ENCODE data around the gene ADAM23.

ADAM23 gene

GRCh38 chr2:206563374-206563773 is 120.0 kb downstream of the ADAM23 start:
- WGBS, 2 experiments (ENCODE audit: insufficient coverage in 2 of 2) = 67 to 100% methylated on average over 1 of the region's 2 CpGs
- no peaks in the 10 kb centered on the region for H3K4me1 ChIP-seq (ENCODE audit: control insufficient read depth, insufficient read depth, low read length, poor library complexity, severe bottlenecking)
- H3K27ac ChIP-seq (ENCODE audit: low read depth, low read length, severe bottlenecking) = no peak overlapping the region
- H3K4me3 ChIP-seq (ENCODE audit: extremely low read depth, insufficient read depth, low read length, poor library complexity, severe bottlenecking) = no peak overlapping the region
- H3K9me3 ChIP-seq (ENCODE audit: control insufficient read depth, low read length) = no peaks in the 10 kb centered on the region
- no peaks in the 10 kb centered on the region for H3K36me3 ChIP-seq (ENCODE audit: control insufficient read depth, insufficient read depth, low read length)

GRCh38 chr2:206565666-206566065 is 122.3 kb downstream of the ADAM23 start:
- Histone ChIP-seq H3K27ac (ENCODE audit: low read depth, low read length, severe bottlenecking) (no peak overlapping the region), H3K4me1 (ENCODE audit: control insufficient read depth, insufficient read depth, low read length, poor library complexity, severe bottlenecking) (no peaks in the 10 kb centered on the region), H3K9me3 (ENCODE audit: control insufficient read depth, low read length) (no peaks in the 10 kb centered on the region), H3K36me3 (ENCODE audit: control insufficient read depth, insufficient read depth, low read length) (no peaks in the 10 kb centered on the region), H3K4me3 (ENCODE audit: extremely low read depth, insufficient read depth, low read length, poor library complexity, severe bottlenecking) (no peak overlapping the region)
- 86% methylated on average over 1 of the region's 4 CpGs; no CpG with 5 or more reads in 1 of the 2 experiments for WGBS, 2 experiments (ENCODE audit: insufficient coverage in 2 of 2)

- H3K4me1 ChIP-seq (ENCODE audit: control insufficient read depth, insufficient read depth, low read length, poor library complexity, severe bottlenecking) = no peaks in the 10 kb centered on the region
- H3K4me3 ChIP-seq (ENCODE audit: extremely low read depth, insufficient read depth, low read length, poor library complexity, severe bottlenecking) = no peak overlapping the region
- no peak overlapping the region for H3K27ac ChIP-seq (ENCODE audit: low read depth, low read length, severe bottlenecking)
- 89% methylated on average over 3 of the region's 3 CpGs; no CpG with 5 or more reads in 1 of the 2 experiments for WGBS, 2 experiments (ENCODE audit: insufficient coverage in 2 of 2)
- H3K9me3 ChIP-seq (ENCODE audit: control insufficient read depth, low read length) = no peaks in the 10 kb centered on the region
- no peaks in the 10 kb centered on the region for H3K36me3 ChIP-seq (ENCODE audit: control insufficient read depth, insufficient read depth, low read length)
Observed at GRCh38 chr2:206569470-206569869, 126.1 kb downstream of the ADAM23 start.

- no peaks in the 10 kb centered on the region for H3K4me1 ChIP-seq (ENCODE audit: control insufficient read depth, insufficient read depth, low read length, poor library complexity, severe bottlenecking)
Observed at GRCh38 chr2:206570199-206570598, 126.9 kb downstream of the ADAM23 start.

GRCh38 chr2:206572725-206573124 is 129.4 kb downstream of the ADAM23 start:
- Histone ChIP-seq H3K4me1 (ENCODE audit: control insufficient read depth, insufficient read depth, low read length, poor library complexity, severe bottlenecking) (no peaks in the 10 kb centered on the region), H3K9me3 (ENCODE audit: control insufficient read depth, low read length) (no peaks in the 10 kb centered on the region), H3K36me3 (ENCODE audit: control insufficient read depth, insufficient read depth, low read length) (no peaks in the 10 kb centered on the region), H3K27ac (ENCODE audit: low read depth, low read length, severe bottlenecking) (no peak overlapping the region), H3K4me3 (ENCODE audit: extremely low read depth, insufficient read depth, low read length, poor library complexity, severe bottlenecking) (no peak overlapping the region)
- 100% methylated on average over 2 of the region's 3 CpGs; no CpG with 5 or more reads in 1 of the 2 experiments for WGBS, 2 experiments (ENCODE audit: insufficient coverage in 2 of 2)

More at GRCh38 chr2:206570199-206570598, 126.9 kb downstream of the ADAM23 start:
- H3K9me3 ChIP-seq (ENCODE audit: control insufficient read depth, low read length) = no peaks in the 10 kb centered on the region
- H3K4me3 ChIP-seq (ENCODE audit: extremely low read depth, insufficient read depth, low read length, poor library complexity, severe bottlenecking) = no peak overlapping the region
- H3K36me3 ChIP-seq (ENCODE audit: control insufficient read depth, insufficient read depth, low read length) = no peaks in the 10 kb centered on the region
- H3K27ac ChIP-seq (ENCODE audit: low read depth, low read length, severe bottlenecking) = no peak overlapping the region

GRCh38 chr2:206573793-206574192 is 130.5 kb downstream of the ADAM23 start:
- H3K36me3 ChIP-seq (ENCODE audit: control insufficient read depth, insufficient read depth, low read length) = no peaks in the 10 kb centered on the region
- 83 to 100% methylated on average over 1 to 3 of the region's 6 CpGs for WGBS, 2 experiments (ENCODE audit: insufficient coverage in 2 of 2)
- H3K4me1 ChIP-seq (ENCODE audit: control insufficient read depth, insufficient read depth, low read length, poor library complexity, severe bottlenecking) = no peaks in the 10 kb centered on the region
- no peak overlapping the region for H3K27ac ChIP-seq (ENCODE audit: low read depth, low read length, severe bottlenecking)
- H3K9me3 ChIP-seq (ENCODE audit: control insufficient read depth, low read length) = no peaks in the 10 kb centered on the region
- no peak overlapping the region for H3K4me3 ChIP-seq (ENCODE audit: extremely low read depth, insufficient read depth, low read length, poor library complexity, severe bottlenecking)

- peaks cover 4% of the 10 kb centered on the region for H3K36me3 ChIP-seq (ENCODE audit: control insufficient read depth, insufficient read depth, low read length)
- H3K9me3 ChIP-seq (ENCODE audit: control insufficient read depth, low read length) = no peaks in the 10 kb centered on the region
- H3K27ac ChIP-seq (ENCODE audit: low read depth, low read length, severe bottlenecking) = no peak overlapping the region
- H3K4me1 ChIP-seq (ENCODE audit: control insufficient read depth, insufficient read depth, low read length, poor library complexity, severe bottlenecking) = no peaks in the 10 kb centered on the region
- 96 to 97% methylated on average over 9 to 10 of the region's 11 CpGs for WGBS, 2 experiments (ENCODE audit: insufficient coverage in 2 of 2)
- H3K4me3 ChIP-seq (ENCODE audit: extremely low read depth, insufficient read depth, low read length, poor library complexity, severe bottlenecking) = no peak overlapping the region
Observed at GRCh38 chr2:206584323-206585116, 141.2 kb downstream of the ADAM23 start.

- H3K4me3 ChIP-seq (ENCODE audit: extremely low read depth, insufficient read depth, low read length, poor library complexity, severe bottlenecking) = no peak overlapping the region
- H3K36me3 ChIP-seq (ENCODE audit: control insufficient read depth, insufficient read depth, low read length) = peaks cover 4% of the 10 kb centered on the region
- no peak overlapping the region for H3K27ac ChIP-seq (ENCODE audit: low read depth, low read length, severe bottlenecking)
- H3K4me1 ChIP-seq (ENCODE audit: control insufficient read depth, insufficient read depth, low read length, poor library complexity, severe bottlenecking) = no peaks in the 10 kb centered on the region
- no peaks in the 10 kb centered on the region for H3K9me3 ChIP-seq (ENCODE audit: control insufficient read depth, low read length)
- WGBS, 2 experiments (ENCODE audit: insufficient coverage in 2 of 2) = 89 to 100% methylated on average over 1 to 2 of the region's 2 CpGs
Observed at GRCh38 chr2:206585335-206585734, 142.0 kb downstream of the ADAM23 start.

GRCh38 chr2:206586609-206587008 is 143.3 kb downstream of the ADAM23 start:
- H3K4me3 ChIP-seq (ENCODE audit: extremely low read depth, insufficient read depth, low read length, poor library complexity, severe bottlenecking) = no peak overlapping the region
- WGBS, 2 experiments (ENCODE audit: insufficient coverage in 2 of 2) = no CpG with 5 or more reads among the region's 1 CpG
- H3K9me3 ChIP-seq (ENCODE audit: control insufficient read depth, low read length) = no peaks in the 10 kb centered on the region
- H3K4me1 ChIP-seq (ENCODE audit: control insufficient read depth, insufficient read depth, low read length, poor library complexity, severe bottlenecking) = no peaks in the 10 kb centered on the region
- H3K27ac ChIP-seq (ENCODE audit: low read depth, low read length, severe bottlenecking) = no peak overlapping the region
- H3K36me3 ChIP-seq (ENCODE audit: control insufficient read depth, insufficient read depth, low read length) = peaks cover 4% of the 10 kb centered on the region

GRCh38 chr2:206597717-206598218 is 154.4 kb downstream of the ADAM23 start:
- Histone ChIP-seq H3K4me1 (ENCODE audit: control insufficient read depth, insufficient read depth, low read length, poor library complexity, severe bottlenecking) (no peaks in the 10 kb centered on the region), H3K9me3 (ENCODE audit: control insufficient read depth, low read length) (no peaks in the 10 kb centered on the region), H3K36me3 (ENCODE audit: control insufficient read depth, insufficient read depth, low read length) (no peaks in the 10 kb centered on the region), H3K4me3 (ENCODE audit: extremely low read depth, insufficient read depth, low read length, poor library complexity, severe bottlenecking) (no peak overlapping the region), H3K27ac (ENCODE audit: low read depth, low read length, severe bottlenecking) (no peak overlapping the region)
- WGBS, 2 experiments (ENCODE audit: insufficient coverage in 2 of 2) = 100% methylated on average over 1 to 2 of the region's 3 CpGs

GRCh38 chr2:206603243-206603642 is 159.9 kb downstream of the ADAM23 start:
- Histone ChIP-seq H3K36me3 (ENCODE audit: control insufficient read depth, insufficient read depth, low read length) (no peaks in the 10 kb centered on the region), H3K27ac (ENCODE audit: low read depth, low read length, severe bottlenecking) (no peak overlapping the region), H3K4me1 (ENCODE audit: control insufficient read depth, insufficient read depth, low read length, poor library complexity, severe bottlenecking) (no peaks in the 10 kb centered on the region), H3K9me3 (ENCODE audit: control insufficient read depth, low read length) (no peaks in the 10 kb centered on the region), H3K4me3 (ENCODE audit: extremely low read depth, insufficient read depth, low read length, poor library complexity, severe bottlenecking) (no peak overlapping the region)
- WGBS, 2 experiments (ENCODE audit: insufficient coverage in 2 of 2) = 100% methylated on average over 1 of the region's 3 CpGs; no CpG with 5 or more reads in 1 of the 2 experiments
